HCT116 (cell line): ENCODE measurements around the gene GRM2. TPM values are rescaled to one million over a fixed set of nuclear protein-coding genes. Genes with fewer than 3 reads are reported as not detected.

ENCODE experiments used
- ATAC-seq: fragments of 200-7000 bp; cut with Tn5 transposase; 2 replicates; pipeline ENCODE4 v1.9.1; 2020; ENCODE audit warnings: mild to moderate bottlenecking, moderate library complexity
- BruUV-seq: library from RNA; stranded (reverse); fragments of 400-500 nt; replicated peaks from 2 replicates; lab custom pipeline; 2021; lab: Mats Ljungman, UMichigan
- CTCF ChIA-PET: fragments of 300-600 bp; sonication (Branson Sonifier 250); formaldehyde crosslinking; loops from one replicate; lab custom pipeline; 2021; ENCODE audit warnings: antibody characterized with exemption; lab: Charles Lee
- POLR2A ChIA-PET: fragments of 300-600, 350-600 bp; sonication (Branson Sonifier 250); formaldehyde crosslinking; loops from one replicate; lab custom pipeline; 2021; ENCODE audit warnings: antibody characterized with exemption; lab: Charles Lee
- RAD21 ChIA-PET, 2 experiments: fragments of 300-600 bp; sonication (Branson Sonifier 250); formaldehyde crosslinking; loops; one replicate each; lab custom pipeline; 2023; ENCODE audit warnings: low total read pairs in 2 of 2; ENCODE audit not compliant: uncharacterized antibody in 2 of 2, unreplicated experiment in 2 of 2, low non-redundant PET in 1 of 2; lab: Charles Lee
- DNase-seq: peaks from one replicate; pipeline ENCODE4 v3.0.0-alpha.2; 2010; ENCODE audit warnings: low read depth, low spot score
- H2AFZ ChIP-seq: fragments of 200-600 bp; shearing (Covaris generic), sonication (generic); 2 replicates; pipeline ENCODE4 v1.6.1; 2017; ENCODE audit warnings: low read depth, mixed run types, mixed read lengths, antibody characterized with exemption, low read length; ENCODE audit not compliant: poor library complexity, severe bottlenecking
- H3K27ac ChIP-seq: 2 replicates; pipeline ENCODE4 v1.5.1; 2012; ENCODE audit warnings: low read depth, low read length
- H3K27me3 ChIP-seq: fragments of 200-600 bp; sonication (generic); 2 replicates; pipeline ENCODE4 v1.6.1; 2016; ENCODE audit warnings: mixed run types, low read length, mixed read lengths; ENCODE audit not compliant: insufficient read depth
- H3K36me3 ChIP-seq, 2 experiments: fragments of 200-500 bp in 1 of 2; fragments of 200-600 bp in 1 of 2; sonication (Bioruptor generic) in 1 of 2; sonication (generic) in 1 of 2; 2 replicates each; pipeline versions ENCODE4 v1.5.1 to v1.6.1; 2014 to 2016; ENCODE audit warnings: low read length in 2 of 2, inconsistent platforms in 1 of 2, mixed read lengths in 1 of 2, mixed run types in 1 of 2; ENCODE audit not compliant: insufficient read depth in 2 of 2, control insufficient read depth in 1 of 2
- H3K4me1 ChIP-seq, 2 experiments: fragments of 200-600 bp in 1 of 2; sonication (generic) in 1 of 2; 2 replicates each; pipeline versions ENCODE4 v1.5.1 to v1.6.1; 2012 to 2017; ENCODE audit warnings: low read length in 2 of 2, inconsistent platforms in 1 of 2, mild to moderate bottlenecking in 1 of 2, mixed read lengths in 1 of 2, mixed run types in 1 of 2, moderate library complexity in 1 of 2; ENCODE audit not compliant: insufficient read depth in 2 of 2, control insufficient read depth in 1 of 2
- H3K4me2 ChIP-seq: fragments of 200-600 bp; sonication (generic); 2 replicates; pipeline ENCODE4 v1.6.1; 2017; ENCODE audit warnings: mixed run types, low read length, mixed read lengths
- H3K4me3 ChIP-seq, 2 experiments: fragments of 200-600 bp in 1 of 2; sonication (generic) in 1 of 2; replicated peaks in 1 of 2; 2 replicates each; pipeline ENCODE4 v1.5.1; 2011 to 2016; ENCODE audit warnings: low read length in 2 of 2, control low read depth in 1 of 2, low read depth in 1 of 2, mild to moderate bottlenecking in 1 of 2, mixed read lengths in 1 of 2, mixed run types in 1 of 2
- H3K79me2 ChIP-seq: fragments of 200-600 bp; sonication (generic); 2 replicates; pipeline ENCODE4 v1.6.1; 2017; ENCODE audit warnings: mild to moderate bottlenecking, mixed run types, low read length, moderate library complexity, mixed read lengths; ENCODE audit not compliant: insufficient read depth
- H3K9ac ChIP-seq: fragments of 200-600 bp; sonication (generic); 2 replicates; pipeline ENCODE4 v1.6.1; 2016; ENCODE audit warnings: low read length, mixed read lengths
- H3K9me2 ChIP-seq: fragments of 200-600 bp; sonication (generic), shearing (Covaris generic); 2 replicates; pipeline ENCODE4 v1.6.1; 2017; ENCODE audit warnings: mixed run types, mild to moderate bottlenecking, moderate library complexity; ENCODE audit not compliant: insufficient read depth
- H3K9me3 ChIP-seq, 2 experiments: fragments of 200-500 bp in 1 of 2; fragments of 200-600 bp in 1 of 2; sonication (Bioruptor generic) in 1 of 2; sonication (generic) in 1 of 2; 2 replicates each; pipeline ENCODE4 v1.6.1; 2014 to 2017; ENCODE audit warnings: low read length in 2 of 2, mixed read lengths in 2 of 2, inconsistent platforms in 1 of 2, low read depth in 1 of 2, mild to moderate bottlenecking in 1 of 2, mixed run types in 1 of 2, moderate library complexity in 1 of 2; ENCODE audit not compliant: control insufficient read depth in 1 of 2, insufficient read depth in 1 of 2
- H4K20me1 ChIP-seq: fragments of 200-600 bp; sonication (generic), shearing (Covaris generic); 2 replicates; pipeline ENCODE4 v1.6.1; 2017; ENCODE audit warnings: mixed run types, mild to moderate bottlenecking, moderate library complexity; ENCODE audit not compliant: insufficient read depth
- CBX3 ChIP-seq: IDR thresholded peaks from 2 replicates; pipeline ENCODE4 v1.6.1; 2012; ENCODE audit warnings: low read depth
- CEBPB ChIP-seq: IDR thresholded peaks from 2 replicates; pipeline ENCODE4 v1.6.1; 2012; ENCODE audit warnings: low read depth
- EGR1 ChIP-seq: IDR thresholded peaks from 2 replicates; pipeline ENCODE4 v1.6.1; 2012; ENCODE audit warnings: low read depth
- EZH2 ChIP-seq: fragments of 200-600 bp; sonication (generic); IDR thresholded peaks from 2 replicates; pipeline ENCODE4 v1.6.1; 2017; ENCODE audit warnings: antibody characterized with exemption, mixed run types
- EZH2phosphoT487 ChIP-seq: fragments of 200-600 bp; IDR thresholded peaks from 2 replicates; pipeline ENCODE4 v1.6.1; 2018; ENCODE audit warnings: antibody characterized with exemption, borderline replicate concordance
- FOSL1 ChIP-seq: IDR thresholded peaks from 2 replicates; pipeline ENCODE4 v1.6.1; 2012; ENCODE audit warnings: low read depth
- JUND ChIP-seq: IDR thresholded peaks from 2 replicates; pipeline ENCODE4 v1.6.1; 2012
- POLR2A ChIP-seq: IDR thresholded peaks from 2 replicates; pipeline ENCODE4 v1.7.0; 2011; ENCODE audit warnings: borderline replicate concordance; ENCODE audit not compliant: insufficient read depth, insufficient read length; ENCODE audit errors: extremely low read depth
- POLR2AphosphoS5 ChIP-seq: IDR thresholded peaks from 2 replicates; pipeline ENCODE4 v1.6.1; 2011; ENCODE audit warnings: mild to moderate bottlenecking, low read depth, low read length, moderate library complexity
- RAD21 ChIP-seq: IDR thresholded peaks from 2 replicates; pipeline ENCODE4 v1.6.1; 2012; ENCODE audit warnings: low read depth, mild to moderate bottlenecking
- SP1 ChIP-seq: IDR thresholded peaks from 2 replicates; pipeline ENCODE4 v1.6.1; 2012; ENCODE audit warnings: low read depth
- SRF ChIP-seq: IDR thresholded peaks from 2 replicates; pipeline ENCODE4 v1.6.1; 2012; ENCODE audit warnings: low read depth
- TCF7L2 ChIP-seq: IDR thresholded peaks from 2 replicates; pipeline ENCODE4 v1.7.0; 2011; ENCODE audit warnings: borderline replicate concordance, inconsistent platforms; ENCODE audit not compliant: insufficient read depth, insufficient read length; ENCODE audit errors: extremely low read depth
- ZFX ChIP-seq: fragments of 450-650 bp; IDR thresholded peaks from 2 replicates; pipeline ENCODE4 v1.6.1; 2017
- ZNF274 ChIP-seq: fragments of 200-500 bp; sonication (Bioruptor generic); IDR thresholded peaks from 2 replicates; pipeline ENCODE4 v1.6.1; 2014; ENCODE audit warnings: mild to moderate bottlenecking, low read depth, low read length, inconsistent platforms
- intact Hi-C: fragments of 100-400 bp; cut with micrococcal nuclease; formaldehyde crosslinking; loops from 2 replicates; pipeline ENCODE4 v1.10.0; 2022
- total RNA-seq: library from RNA; stranded (reverse); gene quantifications from one replicate; pipeline ENCODE4 v1.2.1, GENCODE V29; 2021; ENCODE audit not compliant: unreplicated experiment
- TF ChIP-seq, protein P1 (sequence below): IDR thresholded peaks from 2 replicates; pipeline ENCODE4 v1.6.1; 2012
- TF ChIP-seq, protein P2 (sequence below): IDR thresholded peaks from 2 replicates; pipeline ENCODE4 v1.6.1; 2011; ENCODE audit warnings: mild to moderate bottlenecking, low read length, moderate library complexity; ENCODE audit not compliant: insufficient replicate concordance; ENCODE audit errors: extremely low read depth
- TF ChIP-seq, protein P3 (sequence below), 3 experiments: fragments of 200-600 bp in 1 of 3; sonication (generic) in 1 of 3; IDR thresholded peaks in 2 of 3; conservative IDR thresholded peaks in 1 of 3; 2 replicates each; pipeline ENCODE4 v1.5.1; 2012 to 2017; ENCODE audit warnings: low read depth in 2 of 3, low read length in 2 of 3, antibody characterized with exemption in 1 of 3, borderline replicate concordance in 1 of 3, control low read depth in 1 of 3, mild to moderate bottlenecking in 1 of 3, mixed read lengths in 1 of 3, mixed run types in 1 of 3, moderate library complexity in 1 of 3; ENCODE audit not compliant: insufficient read depth in 1 of 3

The GRM2 gene
- total RNA-seq, 1 experiment from 2014 or later, result 0.32 TPM

DNA sequence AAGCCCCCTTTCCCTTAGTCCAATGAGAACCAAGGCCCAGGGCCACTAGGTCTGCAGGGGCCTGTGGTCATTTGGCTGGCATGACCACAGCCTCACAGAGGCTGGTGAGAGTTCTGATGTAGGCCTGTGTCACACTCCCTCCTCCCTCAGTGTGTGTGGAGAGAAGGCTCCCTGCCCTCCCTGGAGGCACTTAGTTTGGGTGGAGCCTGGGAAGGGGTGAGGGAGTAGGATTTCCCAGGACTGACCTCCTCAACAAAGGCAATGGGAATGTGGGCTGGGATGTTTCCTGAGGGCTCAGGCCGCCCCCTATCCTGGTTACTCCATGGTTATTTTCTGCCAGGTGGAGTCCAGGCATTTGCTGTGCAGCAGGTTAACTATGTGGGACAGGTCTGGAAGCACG lies 28.2 kb upstream of the GRM2 start:
- Histone ChIP-seq H3K4me2 (no peak overlapping the region), H3K4me3 (no peak overlapping the region), H3K36me3 (peaks cover 0 to 7% of the 10 kb centered on the region in 2 experiments; a peak in 1 of 4 replicates), H3K79me2 (no peaks in the 10 kb centered on the region), H3K9me3 (no peaks in the 10 kb centered on the region), H3K4me1 (peaks cover 6 to 25% of the 10 kb centered on the region in 2 experiments), H3K9me2 (no peaks in the 10 kb centered on the region), H2AFZ (no peak overlapping the region), H3K9ac (no peak overlapping the region), H3K27me3 (no peaks in the 10 kb centered on the region), H3K27ac (no peak overlapping the region), H4K20me1 (no peaks in the 10 kb centered on the region)
- ChIA-PET RAD21 (no interaction called here), CTCF (interaction anchor here (1.2 to 4.2 kb wide), 2 partner anchors 36 to 178 kb away, joined by 3 to 98 read pairs; partner anchors contain the start of gene DCAF1), POLR2A (no interaction called here)
- DNase-seq (no peak), ATAC-seq (no peak)
- no TSS peak for BruUV-seq
- intact Hi-C loops, result no loop called here
- TF ChIP-seq TCF7L2 (no peak), POLR2AphosphoS5 (no peak), SP1 (no peak), FOSL1 (no peak), JUND (no peak), EZH2 (no peak), RAD21 (no peak), EZH2phosphoT487 (no peak), EGR1 (no peak), SRF (no peak), ZFX (no peak), POLR2A (no peak), CBX3 (no peak), CEBPB (no peak), ZNF274 (no peak)
- TF ChIP-seq, protein P1, sequence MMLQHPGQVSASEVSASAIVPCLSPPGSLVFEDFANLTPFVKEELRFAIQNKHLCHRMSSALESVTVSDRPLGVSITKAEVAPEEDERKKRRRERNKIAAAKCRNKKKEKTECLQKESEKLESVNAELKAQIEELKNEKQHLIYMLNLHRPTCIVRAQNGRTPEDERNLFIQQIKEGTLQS, result no peak
- TF ChIP-seq, protein P2, sequence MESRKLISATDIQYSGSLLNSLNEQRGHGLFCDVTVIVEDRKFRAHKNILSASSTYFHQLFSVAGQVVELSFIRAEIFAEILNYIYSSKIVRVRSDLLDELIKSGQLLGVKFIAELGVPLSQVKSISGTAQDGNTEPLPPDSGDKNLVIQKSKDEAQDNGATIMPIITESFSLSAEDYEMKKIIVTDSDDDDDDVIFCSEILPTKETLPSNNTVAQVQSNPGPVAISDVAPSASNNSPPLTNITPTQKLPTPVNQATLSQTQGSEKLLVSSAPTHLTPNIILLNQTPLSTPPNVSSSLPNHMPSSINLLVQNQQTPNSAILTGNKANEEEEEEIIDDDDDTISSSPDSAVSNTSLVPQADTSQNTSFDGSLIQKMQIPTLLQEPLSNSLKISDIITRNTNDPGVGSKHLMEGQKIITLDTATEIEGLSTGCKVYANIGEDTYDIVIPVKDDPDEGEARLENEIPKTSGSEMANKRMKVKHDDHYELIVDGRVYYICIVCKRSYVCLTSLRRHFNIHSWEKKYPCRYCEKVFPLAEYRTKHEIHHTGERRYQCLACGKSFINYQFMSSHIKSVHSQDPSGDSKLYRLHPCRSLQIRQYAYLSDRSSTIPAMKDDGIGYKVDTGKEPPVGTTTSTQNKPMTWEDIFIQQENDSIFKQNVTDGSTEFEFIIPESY, result no peak
- TF ChIP-seq, protein P3, sequence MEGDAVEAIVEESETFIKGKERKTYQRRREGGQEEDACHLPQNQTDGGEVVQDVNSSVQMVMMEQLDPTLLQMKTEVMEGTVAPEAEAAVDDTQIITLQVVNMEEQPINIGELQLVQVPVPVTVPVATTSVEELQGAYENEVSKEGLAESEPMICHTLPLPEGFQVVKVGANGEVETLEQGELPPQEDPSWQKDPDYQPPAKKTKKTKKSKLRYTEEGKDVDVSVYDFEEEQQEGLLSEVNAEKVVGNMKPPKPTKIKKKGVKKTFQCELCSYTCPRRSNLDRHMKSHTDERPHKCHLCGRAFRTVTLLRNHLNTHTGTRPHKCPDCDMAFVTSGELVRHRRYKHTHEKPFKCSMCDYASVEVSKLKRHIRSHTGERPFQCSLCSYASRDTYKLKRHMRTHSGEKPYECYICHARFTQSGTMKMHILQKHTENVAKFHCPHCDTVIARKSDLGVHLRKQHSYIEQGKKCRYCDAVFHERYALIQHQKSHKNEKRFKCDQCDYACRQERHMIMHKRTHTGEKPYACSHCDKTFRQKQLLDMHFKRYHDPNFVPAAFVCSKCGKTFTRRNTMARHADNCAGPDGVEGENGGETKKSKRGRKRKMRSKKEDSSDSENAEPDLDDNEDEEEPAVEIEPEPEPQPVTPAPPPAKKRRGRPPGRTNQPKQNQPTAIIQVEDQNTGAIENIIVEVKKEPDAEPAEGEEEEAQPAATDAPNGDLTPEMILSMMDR (IDR thresholded peaks at IDR 0.05 in 2 of 3, conservative IDR thresholded peaks at IDR 0.05 in 1 of 3; ENCODE audit: borderline replicate concordance in 1 of 3, insufficient read depth in 1 of 3, low read depth in 2 of 3, low read length in 2 of 3), result no peak
- TF ChIP-seq, all 23 proteins: peak for 0
